ENCODE measurements around the gene NAV3. TPM values are rescaled to one million over a fixed set of nuclear protein-coding genes. Genes with fewer than 3 reads are reported as not detected.

Gene NAV3
- polyA plus RNA-seq, 1 donor from 2014 or later: 36.9 TPM

DNA sequence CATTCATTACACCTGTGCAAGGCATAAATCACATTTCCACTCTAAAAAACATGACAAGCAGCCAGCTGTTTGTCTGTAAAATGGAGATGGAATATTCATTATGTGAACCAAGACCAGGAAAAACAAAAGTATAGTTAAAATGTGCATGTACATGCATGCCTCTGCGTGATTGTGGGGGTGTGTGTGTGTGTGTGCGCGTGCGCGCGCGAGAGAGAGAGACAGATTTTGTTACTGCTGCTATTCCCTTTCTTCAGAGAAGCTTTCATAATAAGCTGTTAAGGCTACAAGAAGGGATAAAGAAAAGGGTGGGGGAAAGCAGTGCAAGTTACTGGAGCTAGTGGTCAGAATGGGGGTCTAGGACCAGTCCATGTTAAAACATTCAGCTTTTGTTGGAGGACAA, 430.3 kb downstream of the NAV3 start:
- Histone ChIP-seq H3F3A (ENCODE audit: insufficient read depth, low read length, poor library complexity, severe bottlenecking) (no peaks in the 10 kb centered on the region), H3K27ac (ENCODE audit: low read length) (no peak overlapping the region), H2AFZ (ENCODE audit: low read depth, low read length) (no peak overlapping the region), H3K9me3 (ENCODE audit: low read length) (no peaks in the 10 kb centered on the region), H3K4me2 (ENCODE audit: low read length) (no peak overlapping the region), H3K4me3 (ENCODE audit: low read length) (no peak overlapping the region), H3K79me2 (replicated peaks; ENCODE audit: insufficient read depth, low read length) (no peaks in the 10 kb centered on the region), H3K27me3 (ENCODE audit: insufficient read depth, low read depth, low read length) (no peaks in the 10 kb centered on the region), H4K20me1 (ENCODE audit: insufficient read depth) (no peaks in the 10 kb centered on the region), H3K9me2 (ENCODE audit: insufficient read depth, low read length) (no peaks in the 10 kb centered on the region), H3K36me3 (ENCODE audit: insufficient read depth, low read length) (no peaks in the 10 kb centered on the region), H3K9ac (ENCODE audit: low read length) (no peak overlapping the region)
- no peak for TF ChIP-seq TAF1 (IDR thresholded peaks at IDR 0.05; ENCODE audit: low read depth)
- TF ChIP-seq, protein P1, sequence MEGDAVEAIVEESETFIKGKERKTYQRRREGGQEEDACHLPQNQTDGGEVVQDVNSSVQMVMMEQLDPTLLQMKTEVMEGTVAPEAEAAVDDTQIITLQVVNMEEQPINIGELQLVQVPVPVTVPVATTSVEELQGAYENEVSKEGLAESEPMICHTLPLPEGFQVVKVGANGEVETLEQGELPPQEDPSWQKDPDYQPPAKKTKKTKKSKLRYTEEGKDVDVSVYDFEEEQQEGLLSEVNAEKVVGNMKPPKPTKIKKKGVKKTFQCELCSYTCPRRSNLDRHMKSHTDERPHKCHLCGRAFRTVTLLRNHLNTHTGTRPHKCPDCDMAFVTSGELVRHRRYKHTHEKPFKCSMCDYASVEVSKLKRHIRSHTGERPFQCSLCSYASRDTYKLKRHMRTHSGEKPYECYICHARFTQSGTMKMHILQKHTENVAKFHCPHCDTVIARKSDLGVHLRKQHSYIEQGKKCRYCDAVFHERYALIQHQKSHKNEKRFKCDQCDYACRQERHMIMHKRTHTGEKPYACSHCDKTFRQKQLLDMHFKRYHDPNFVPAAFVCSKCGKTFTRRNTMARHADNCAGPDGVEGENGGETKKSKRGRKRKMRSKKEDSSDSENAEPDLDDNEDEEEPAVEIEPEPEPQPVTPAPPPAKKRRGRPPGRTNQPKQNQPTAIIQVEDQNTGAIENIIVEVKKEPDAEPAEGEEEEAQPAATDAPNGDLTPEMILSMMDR (IDR thresholded peaks at IDR 0.05; ENCODE audit: poor library complexity, severe bottlenecking): no peak
- no peak for TF ChIP-seq MXI1 (conservative IDR thresholded peaks at IDR 0.05; ENCODE audit: poor library complexity, severe bottlenecking)
- TF ChIP-seq RAD21 (conservative IDR thresholded peaks at IDR 0.05): no peak
- no peak for TF ChIP-seq POLR2AphosphoS5 (IDR thresholded peaks at IDR 0.05)
- TF ChIP-seq, protein P2, sequence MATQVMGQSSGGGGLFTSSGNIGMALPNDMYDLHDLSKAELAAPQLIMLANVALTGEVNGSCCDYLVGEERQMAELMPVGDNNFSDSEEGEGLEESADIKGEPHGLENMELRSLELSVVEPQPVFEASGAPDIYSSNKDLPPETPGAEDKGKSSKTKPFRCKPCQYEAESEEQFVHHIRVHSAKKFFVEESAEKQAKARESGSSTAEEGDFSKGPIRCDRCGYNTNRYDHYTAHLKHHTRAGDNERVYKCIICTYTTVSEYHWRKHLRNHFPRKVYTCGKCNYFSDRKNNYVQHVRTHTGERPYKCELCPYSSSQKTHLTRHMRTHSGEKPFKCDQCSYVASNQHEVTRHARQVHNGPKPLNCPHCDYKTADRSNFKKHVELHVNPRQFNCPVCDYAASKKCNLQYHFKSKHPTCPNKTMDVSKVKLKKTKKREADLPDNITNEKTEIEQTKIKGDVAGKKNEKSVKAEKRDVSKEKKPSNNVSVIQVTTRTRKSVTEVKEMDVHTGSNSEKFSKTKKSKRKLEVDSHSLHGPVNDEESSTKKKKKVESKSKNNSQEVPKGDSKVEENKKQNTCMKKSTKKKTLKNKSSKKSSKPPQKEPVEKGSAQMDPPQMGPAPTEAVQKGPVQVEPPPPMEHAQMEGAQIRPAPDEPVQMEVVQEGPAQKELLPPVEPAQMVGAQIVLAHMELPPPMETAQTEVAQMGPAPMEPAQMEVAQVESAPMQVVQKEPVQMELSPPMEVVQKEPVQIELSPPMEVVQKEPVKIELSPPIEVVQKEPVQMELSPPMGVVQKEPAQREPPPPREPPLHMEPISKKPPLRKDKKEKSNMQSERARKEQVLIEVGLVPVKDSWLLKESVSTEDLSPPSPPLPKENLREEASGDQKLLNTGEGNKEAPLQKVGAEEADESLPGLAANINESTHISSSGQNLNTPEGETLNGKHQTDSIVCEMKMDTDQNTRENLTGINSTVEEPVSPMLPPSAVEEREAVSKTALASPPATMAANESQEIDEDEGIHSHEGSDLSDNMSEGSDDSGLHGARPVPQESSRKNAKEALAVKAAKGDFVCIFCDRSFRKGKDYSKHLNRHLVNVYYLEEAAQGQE (IDR thresholded peaks at IDR 0.05; ENCODE audit: borderline replicate concordance): no peak
- TF ChIP-seq EZH2 (IDR thresholded peaks at IDR 0.05; ENCODE audit: borderline replicate concordance, insufficient read depth, low read length, poor library complexity, severe bottlenecking): no peak
- no peak for TF ChIP-seq EP300 (conservative IDR thresholded peaks at IDR 0.05; ENCODE audit: poor library complexity, severe bottlenecking)
- no peak for TF ChIP-seq SMC3 (conservative IDR thresholded peaks at IDR 0.05; ENCODE audit: poor library complexity)

DNA sequence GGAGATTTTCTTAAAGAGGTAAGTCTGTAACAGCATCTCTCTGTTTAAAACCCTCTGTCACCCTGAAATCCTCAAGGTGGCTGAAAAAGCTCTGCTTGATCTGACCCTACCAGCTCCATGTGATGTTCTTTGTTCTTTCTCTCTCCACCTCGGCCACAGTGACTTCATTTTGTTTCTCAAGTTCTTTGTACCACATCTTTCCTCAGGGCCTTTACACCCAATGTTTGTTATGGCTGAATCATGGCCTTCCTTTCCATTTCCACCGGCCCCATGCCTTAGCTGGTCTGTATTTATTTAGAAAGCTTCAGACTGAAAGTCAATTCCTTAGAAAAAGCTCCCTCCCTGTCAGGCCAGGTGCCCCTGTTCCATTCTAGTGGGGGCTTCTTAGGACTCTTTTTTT, 431.2 kb downstream of the NAV3 start:
- Histone ChIP-seq H3K9ac (ENCODE audit: low read length) (no peak overlapping the region), H2AFZ (ENCODE audit: low read depth, low read length) (no peak overlapping the region), H3K27ac (ENCODE audit: low read length) (no peak overlapping the region)

More for the DNA sequence above, 431.2 kb downstream of the NAV3 start:
- H3K27me3 ChIP-seq (ENCODE audit: insufficient read depth, low read depth, low read length): no peaks in the 10 kb centered on the region
- TF ChIP-seq SMC3 (conservative IDR thresholded peaks at IDR 0.05; ENCODE audit: poor library complexity) (no peak), EP300 (conservative IDR thresholded peaks at IDR 0.05; ENCODE audit: poor library complexity, severe bottlenecking) (no peak), MXI1 (conservative IDR thresholded peaks at IDR 0.05; ENCODE audit: poor library complexity, severe bottlenecking) (no peak), TAF1 (IDR thresholded peaks at IDR 0.05; ENCODE audit: low read depth) (no peak), RAD21 (conservative IDR thresholded peaks at IDR 0.05) (no peak), EZH2 (IDR thresholded peaks at IDR 0.05; ENCODE audit: borderline replicate concordance, insufficient read depth, low read length, poor library complexity, severe bottlenecking) (no peak), POLR2AphosphoS5 (IDR thresholded peaks at IDR 0.05) (no peak)
- TF ChIP-seq, protein P1 (IDR thresholded peaks at IDR 0.05; ENCODE audit: poor library complexity, severe bottlenecking): no peak
- TF ChIP-seq, protein P2 (IDR thresholded peaks at IDR 0.05; ENCODE audit: borderline replicate concordance): no peak
- no peaks in the 10 kb centered on the region for H4K20me1 ChIP-seq (ENCODE audit: insufficient read depth)
- H3K4me2 ChIP-seq (ENCODE audit: low read length): no peak overlapping the region
- no peaks in the 10 kb centered on the region for H3K9me2 ChIP-seq (ENCODE audit: insufficient read depth, low read length)
- no peaks in the 10 kb centered on the region for H3F3A ChIP-seq (ENCODE audit: insufficient read depth, low read length, poor library complexity, severe bottlenecking)
- H3K4me3 ChIP-seq (ENCODE audit: low read length): no peak overlapping the region
- H3K36me3 ChIP-seq (ENCODE audit: insufficient read depth, low read length): no peaks in the 10 kb centered on the region
- no peaks in the 10 kb centered on the region for H3K9me3 ChIP-seq (ENCODE audit: low read length)
- H3K79me2 ChIP-seq (replicated peaks; ENCODE audit: insufficient read depth, low read length): no peaks in the 10 kb centered on the region

Data from neural cell (in vitro differentiated cells).